ENCODE data around the gene USP6. TPM values are rescaled to one million over a fixed set of nuclear protein-coding genes. Genes with fewer than 3 reads are reported as not detected.
"Not testable (repeated sequence)": the region's sequence is repeated elsewhere in the genome, so short reads cannot be mapped to it uniquely, and the experiment has no call there.

Gene USP6
- under 1 TPM; 0.04 to 0.07 TPM for total RNA-seq

- CTCF ChIA-PET = no interaction called here
- POLR2A ChIA-PET = interaction anchor here (0.8 kb wide), 1 partner anchor 8 kb away, joined by 4 read pairs; no protein-coding TSS in a partner anchor
- no peak within 1 kb of the TSS for H3K4me3 Mint-ChIP-seq
- no peak for DNase-seq
- H3K9me3 Mint-ChIP-seq = no peaks in the 10 kb centered on the region
- peaks cover 25% of the 10 kb centered on the region for H3K27me3 Mint-ChIP-seq
- no peak for ATAC-seq
- intact Hi-C loops (cut with micrococcal nuclease) = no loop called here
- TF ChIP-seq CTCF (IDR thresholded peaks at IDR 0.05) = no peak
- peaks cover 5% of the 10 kb centered on the region for H3K4me1 Mint-ChIP-seq (ENCODE audit: low read depth)
- no peak within 1 kb of the TSS for H3K27ac Mint-ChIP-seq
- peaks cover 24% of the 10 kb centered on the region for H3K36me3 Mint-ChIP-seq (ENCODE audit: low read depth)
These were observed at the start of gene USP6 for GRCh38 chr17:5115673-5116651. Gene USP6, plus strand, starts transcription at chr17:5116032. Its CDS starts 14,336 bp downstream, at chr17:5130368.

GRCh38 chr17:5068236-5068635 is 47.6 kb upstream of the USP6 start:
- Mint-ChIP-seq H3K36me3 (ENCODE audit: low read depth) (no peaks in the 10 kb centered on the region), H3K4me3 (no peak overlapping the region), H3K27me3 (no peaks in the 10 kb centered on the region), H3K9me3 (no peaks in the 10 kb centered on the region), H3K4me1 (ENCODE audit: low read depth) (no peaks in the 10 kb centered on the region), H3K27ac (no peak overlapping the region)
- intact Hi-C loops (cut with micrococcal nuclease) = loop anchor here (10.0 kb wide), 1 partner anchor 163 kb away; the partner anchor contains the start of gene CHRNE
- DNase-seq (no peak), ATAC-seq (no peak)
- ChIA-PET POLR2A (interaction anchor here (0.6 kb wide), 1 partner anchor 41 kb away, joined by 3 read pairs; no protein-coding TSS in a partner anchor), CTCF (interaction anchor here (1.1 to 1.3 kb wide), 3 partner anchors 36 to 159 kb away, joined by 3 to 4 read pairs (median 3); no protein-coding TSS in a partner anchor)
- no peak for TF ChIP-seq CTCF (IDR thresholded peaks at IDR 0.05)

GRCh38 chr17:5069724-5070123 is 46.1 kb upstream of the USP6 start:
- DNase-seq (no peak), ATAC-seq (no peak)
- TF ChIP-seq CTCF (IDR thresholded peaks at IDR 0.05) = no peak
- intact Hi-C loops (cut with micrococcal nuclease) = loop anchor here (10.0 kb wide), 1 partner anchor 165 kb away; the partner anchor contains the start of gene CHRNE
- POLR2A ChIA-PET = no interaction called here
- no peaks in the 10 kb centered on the region for H3K27me3 Mint-ChIP-seq
- CTCF ChIA-PET = interaction anchor here (0.8 kb wide), 1 partner anchor 161 kb away, joined by 3 read pairs; no protein-coding TSS in a partner anchor
- H3K4me3 Mint-ChIP-seq = no peak overlapping the region
- H3K36me3 Mint-ChIP-seq (ENCODE audit: low read depth) = no peaks in the 10 kb centered on the region
- H3K27ac Mint-ChIP-seq = no peak overlapping the region
- no peaks in the 10 kb centered on the region for H3K9me3 Mint-ChIP-seq
- no peaks in the 10 kb centered on the region for H3K4me1 Mint-ChIP-seq (ENCODE audit: low read depth)

- intact Hi-C loops (cut with micrococcal nuclease); ATAC-seq; H3K27ac Mint-ChIP-seq; H3K27me3 Mint-ChIP-seq; H3K4me3 Mint-ChIP-seq; DNase-seq; CTCF ChIA-PET; H3K9me3 Mint-ChIP-seq; H3K36me3 Mint-ChIP-seq (ENCODE audit: low read depth): not testable (repeated sequence)
- POLR2A ChIA-PET = interaction anchor here (0.7 kb wide), 1 partner anchor 1542 kb away, joined by 4 read pairs; no protein-coding TSS in a partner anchor
- H3K4me1 Mint-ChIP-seq (ENCODE audit: low read depth) = peaks cover 22% of the 10 kb centered on the region
These were observed 40.4 kb upstream of the USP6 start for GRCh38 chr17:5075472-5075871.

GRCh38 chr17:5077275-5077674 is 38.6 kb upstream of the USP6 start:
- H3K9me3 Mint-ChIP-seq; intact Hi-C loops (cut with micrococcal nuclease); H3K27me3 Mint-ChIP-seq; DNase-seq; ATAC-seq: not testable (repeated sequence)
- Mint-ChIP-seq H3K36me3 (ENCODE audit: low read depth) (peaks cover 14% of the 10 kb centered on the region), H3K4me1 (ENCODE audit: low read depth) (peaks cover 28% of the 10 kb centered on the region), H3K27ac (peak overlapping the region; percentile 85), H3K4me3 (peak overlapping the region; percentile 73)
- ChIA-PET POLR2A (interaction anchor here (0.7 to 2.4 kb wide), 4 partner anchors 12 to 140 kb away, joined by 3 to 12 read pairs (median 3); no protein-coding TSS in a partner anchor), CTCF (interaction anchor here (1.4 to 1.5 kb wide), 2 partner anchors 15 to 46 kb away, joined by 4 to 5 read pairs; no protein-coding TSS in a partner anchor)

All from activated CD8-positive, alpha-beta T cell treated with anti-CD3 and anti-CD28 coated beads for 36 hours (primary cell).